Mesothelial cell of epicardium (in vitro differentiated cells): ENCODE data around the gene TMEM33. TPM values are rescaled to one million over a fixed set of nuclear protein-coding genes. Genes with fewer than 3 reads are reported as not detected.

Experiments
- DNase-seq, 2 experiments: peaks; one replicate each; pipeline ENCODE4 v3.0.0; 2021; ENCODE audit warnings: low spot score in 2 of 2; ENCODE audit not compliant: unreplicated experiment in 2 of 2
- H3K27ac Mint-ChIP-seq: 2 replicates; pipeline ENCODE4 v1.8.0; 2021; ENCODE audit warnings: mixed read lengths
- H3K27me3 Mint-ChIP-seq: 2 replicates; pipeline ENCODE4 v1.8.0; 2021; ENCODE audit warnings: low read depth, mixed read lengths
- H3K36me3 Mint-ChIP-seq: 2 replicates; pipeline ENCODE4 v1.8.0; 2021; ENCODE audit warnings: mixed read lengths
- H3K4me1 Mint-ChIP-seq: 2 replicates; pipeline ENCODE4 v1.8.0; 2021; ENCODE audit warnings: mixed read lengths
- H3K4me3 Mint-ChIP-seq: 2 replicates; pipeline ENCODE4 v1.8.0; 2021; ENCODE audit warnings: mild to moderate bottlenecking, moderate library complexity, mixed read lengths
- H3K9me3 Mint-ChIP-seq: 2 replicates; pipeline ENCODE4 v1.8.0; 2021; ENCODE audit warnings: mixed read lengths
- total RNA-seq: library from RNA; stranded (reverse); gene quantifications from 3 replicates; pipeline ENCODE4 v1.2.1, GENCODE V29; 2021
- TF ChIP-seq, protein P1 (sequence below): fragments of 200-600 bp; sonication (generic); IDR thresholded peaks from one replicate; pipeline ENCODE4 v1.5.0; 2021; ENCODE audit warnings: antibody characterized with exemption; ENCODE audit not compliant: unreplicated experiment

Gene TMEM33
- total RNA-seq, 1 donor from 2014 or later: 49.5 TPM

DNA sequence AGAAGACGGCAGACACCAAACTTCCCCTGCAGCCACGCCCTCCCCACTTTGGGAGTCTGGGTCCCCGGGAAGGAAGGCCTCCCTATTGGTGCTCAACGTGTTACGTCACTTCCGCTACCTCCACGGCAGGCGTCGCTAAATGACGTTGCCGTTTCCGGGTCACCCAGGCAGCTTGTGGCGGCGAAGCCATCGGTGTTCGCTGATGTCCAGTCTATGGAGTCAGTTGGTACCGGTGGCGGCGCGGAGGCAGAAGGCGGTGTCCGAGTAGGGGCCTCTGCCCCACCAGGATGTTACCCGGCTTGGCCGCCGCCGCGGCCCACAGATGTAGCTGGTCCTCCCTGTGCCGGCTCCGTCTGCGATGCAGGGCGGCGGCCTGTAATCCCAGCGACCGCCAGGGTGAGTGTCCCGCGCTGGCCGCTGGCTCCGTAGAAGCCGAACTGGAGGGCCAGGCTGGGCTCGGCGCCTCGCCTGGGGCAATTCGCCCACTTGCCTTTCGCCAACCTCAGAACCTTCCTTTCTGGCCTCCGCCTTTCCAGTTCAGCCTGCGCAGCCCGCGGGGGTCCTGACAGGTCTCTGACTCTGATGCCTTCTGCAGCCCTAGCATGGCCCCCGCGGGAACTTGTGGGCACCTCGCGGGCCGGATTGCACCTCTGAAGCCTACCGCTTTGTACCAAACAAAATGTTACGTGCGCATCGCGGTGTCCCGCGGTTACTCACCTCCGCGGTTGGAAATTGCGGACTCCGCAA lies 55.3 kb downstream of the TMEM33 start, which contains the start of gene SLC30A9:
SLC30A9 (plus strand) TSS at position 166 of the 747 bp plus-strand sequence; CDS start at position 288, 122 bp downstream.
- Mint-ChIP-seq H3K4me1 (peaks cover 27% of the 10 kb centered on the region), H3K4me3 (peak within 1 kb of the TSS; percentile 100), H3K27ac (peak within 1 kb of the TSS; percentile 99), H3K36me3 (peaks cover 3% of the 10 kb centered on the region), H3K27me3 (no peaks in the 10 kb centered on the region), H3K9me3 (no peaks in the 10 kb centered on the region)
- TF ChIP-seq, protein P1, sequence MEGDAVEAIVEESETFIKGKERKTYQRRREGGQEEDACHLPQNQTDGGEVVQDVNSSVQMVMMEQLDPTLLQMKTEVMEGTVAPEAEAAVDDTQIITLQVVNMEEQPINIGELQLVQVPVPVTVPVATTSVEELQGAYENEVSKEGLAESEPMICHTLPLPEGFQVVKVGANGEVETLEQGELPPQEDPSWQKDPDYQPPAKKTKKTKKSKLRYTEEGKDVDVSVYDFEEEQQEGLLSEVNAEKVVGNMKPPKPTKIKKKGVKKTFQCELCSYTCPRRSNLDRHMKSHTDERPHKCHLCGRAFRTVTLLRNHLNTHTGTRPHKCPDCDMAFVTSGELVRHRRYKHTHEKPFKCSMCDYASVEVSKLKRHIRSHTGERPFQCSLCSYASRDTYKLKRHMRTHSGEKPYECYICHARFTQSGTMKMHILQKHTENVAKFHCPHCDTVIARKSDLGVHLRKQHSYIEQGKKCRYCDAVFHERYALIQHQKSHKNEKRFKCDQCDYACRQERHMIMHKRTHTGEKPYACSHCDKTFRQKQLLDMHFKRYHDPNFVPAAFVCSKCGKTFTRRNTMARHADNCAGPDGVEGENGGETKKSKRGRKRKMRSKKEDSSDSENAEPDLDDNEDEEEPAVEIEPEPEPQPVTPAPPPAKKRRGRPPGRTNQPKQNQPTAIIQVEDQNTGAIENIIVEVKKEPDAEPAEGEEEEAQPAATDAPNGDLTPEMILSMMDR: no peak
- peak; percentile 78 to 89 for DNase-seq

DNA sequence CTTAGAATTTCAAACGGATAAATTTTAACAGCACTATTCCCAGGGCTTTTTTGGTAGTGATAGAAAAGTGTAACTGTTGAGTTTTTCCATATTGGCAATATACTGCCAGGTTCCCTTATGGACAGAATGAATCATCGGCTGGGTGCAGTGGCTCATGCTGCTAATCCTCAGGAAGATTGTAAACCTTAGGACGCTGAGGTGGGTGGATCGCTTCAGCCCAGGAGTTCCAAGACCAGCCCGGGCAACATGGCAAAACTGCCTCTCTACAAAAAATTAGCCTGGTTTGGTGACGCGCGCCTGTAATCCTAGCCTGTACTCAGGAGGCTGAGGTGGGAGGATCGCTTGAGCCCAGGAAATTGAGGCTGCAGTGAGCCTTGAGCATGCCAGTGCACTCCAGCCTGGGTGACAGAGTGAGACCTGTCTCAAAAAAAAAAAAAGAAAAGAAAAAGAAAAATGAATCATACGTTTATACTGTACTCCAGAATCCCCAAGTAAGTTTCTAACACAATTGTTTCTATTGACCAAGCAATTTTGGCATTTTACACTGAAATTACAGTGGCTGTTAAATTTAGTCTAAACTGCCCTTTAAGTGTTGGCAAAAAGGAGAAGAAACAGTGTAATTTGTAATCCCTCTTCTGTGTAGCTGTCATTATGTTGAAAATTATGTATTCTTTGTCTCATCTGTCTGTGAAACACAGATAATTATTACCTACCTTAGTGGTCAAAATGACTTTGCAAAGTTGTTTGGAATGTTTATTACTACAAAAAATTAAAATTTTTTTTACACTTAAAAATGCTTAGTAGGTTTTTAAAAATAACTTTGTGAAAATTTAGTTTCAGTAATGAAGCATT lies 56.9 kb downstream of the TMEM33 start:
- Mint-ChIP-seq H3K4me1 (peaks cover 27% of the 10 kb centered on the region), H3K27me3 (no peaks in the 10 kb centered on the region), H3K9me3 (no peaks in the 10 kb centered on the region), H3K36me3 (peaks cover 3% of the 10 kb centered on the region), H3K4me3 (peak overlapping the region; percentile 100), H3K27ac (no peak overlapping the region)
- TF ChIP-seq, protein P1: no peak
- DNase-seq: no peak

DNA sequence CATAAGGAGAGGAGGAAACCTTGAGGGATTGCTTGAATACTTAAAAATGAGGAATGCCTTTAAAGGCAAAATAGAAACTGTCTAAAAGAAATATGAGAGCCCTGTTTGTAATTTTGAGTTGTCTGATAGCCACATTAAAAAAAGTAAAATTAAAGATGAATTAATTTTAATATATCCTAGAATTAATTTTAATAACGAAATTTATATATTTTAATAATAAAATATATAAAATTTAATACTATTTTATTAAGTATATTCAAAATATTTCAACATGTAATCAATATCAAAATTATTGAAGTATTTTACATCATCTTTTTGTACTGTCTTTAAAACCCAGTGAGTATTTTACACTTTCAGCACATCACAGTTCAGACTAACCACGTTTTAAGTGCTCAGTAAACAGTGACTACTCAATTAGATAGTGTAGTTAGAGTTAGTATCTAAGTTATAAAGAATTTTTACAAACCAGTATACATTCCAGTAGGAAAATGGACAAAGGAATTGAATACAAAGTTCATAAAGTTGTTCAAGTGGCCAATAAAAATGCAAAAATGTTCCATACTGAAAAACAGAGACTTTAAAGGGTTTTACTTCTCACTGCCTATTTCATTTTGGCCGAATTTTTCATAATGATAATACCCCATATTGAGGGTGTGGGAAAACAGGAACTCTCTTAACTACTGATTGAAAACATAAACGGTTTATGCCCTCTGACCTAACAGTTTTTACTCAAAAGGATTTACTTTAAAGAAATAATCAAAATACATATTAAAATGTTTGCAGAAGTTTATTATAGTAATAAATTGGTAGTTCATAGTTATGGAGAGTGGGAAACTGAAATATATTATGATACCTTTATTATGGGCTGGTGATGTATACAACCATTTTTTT lies 58.0 kb downstream of the TMEM33 start:
- Mint-ChIP-seq H3K27ac (no peak overlapping the region), H3K4me1 (peaks cover 27% of the 10 kb centered on the region), H3K27me3 (no peaks in the 10 kb centered on the region), H3K4me3 (no peak overlapping the region), H3K9me3 (no peaks in the 10 kb centered on the region), H3K36me3 (peaks cover 3% of the 10 kb centered on the region)
- no peak for DNase-seq
- TF ChIP-seq, protein P1: no peak

DNA sequence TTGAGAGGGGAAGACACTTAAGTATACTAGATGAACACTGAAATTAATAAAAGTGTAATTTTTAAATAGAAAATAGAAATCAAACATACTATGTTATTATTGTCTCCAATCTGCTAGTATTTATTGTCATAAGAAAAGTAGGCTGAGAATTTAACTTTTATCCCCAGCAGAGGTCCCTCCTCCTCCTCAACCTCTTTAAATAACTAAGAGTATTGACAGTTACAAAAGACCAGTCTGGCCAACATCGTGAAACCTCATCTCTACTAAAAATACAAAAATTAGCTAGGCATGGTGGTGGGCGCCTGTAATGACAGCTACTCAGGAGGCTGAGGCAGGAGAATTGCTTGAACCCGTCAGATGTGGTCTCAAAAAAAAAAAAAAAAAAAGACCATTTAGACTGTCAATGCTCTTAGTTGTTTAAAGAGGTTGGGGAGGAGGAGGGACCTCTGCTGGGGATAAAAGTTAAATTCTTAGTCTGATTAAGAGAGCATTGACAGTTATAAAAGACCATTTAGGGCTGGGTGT lies 59.3 kb downstream of the TMEM33 start:
- H3K36me3 Mint-ChIP-seq: peaks cover 3% of the 10 kb centered on the region
- no peaks in the 10 kb centered on the region for H3K27me3 Mint-ChIP-seq
- no peaks in the 10 kb centered on the region for H3K9me3 Mint-ChIP-seq
- TF ChIP-seq, protein P1: no peak
- no peak for DNase-seq
- H3K4me1 Mint-ChIP-seq: peaks cover 20% of the 10 kb centered on the region
- no peak overlapping the region for H3K4me3 Mint-ChIP-seq
- H3K27ac Mint-ChIP-seq: no peak overlapping the region

DNA sequence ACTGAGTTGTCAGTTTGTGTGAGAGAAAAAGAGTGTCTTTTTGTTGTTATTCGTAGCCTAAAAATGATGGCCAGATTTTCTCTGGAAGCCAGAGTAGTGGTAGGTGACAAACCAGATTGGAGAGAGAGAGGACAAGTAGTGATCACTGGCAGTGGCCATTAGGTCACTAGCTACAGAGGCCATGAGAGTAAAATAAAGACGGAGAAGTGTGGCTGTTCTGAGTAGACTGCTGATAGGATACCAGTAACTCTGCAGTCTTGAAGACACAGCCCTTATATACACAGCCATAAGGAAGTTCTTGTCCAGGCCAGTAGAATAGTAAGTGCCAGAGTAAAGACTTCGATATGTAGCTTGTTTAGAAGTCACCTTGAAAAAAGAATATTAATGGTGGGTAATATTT lies 62.8 kb downstream of the TMEM33 start:
- Mint-ChIP-seq H3K4me3 (no peak overlapping the region), H3K4me1 (no peaks in the 10 kb centered on the region), H3K27me3 (no peaks in the 10 kb centered on the region), H3K27ac (no peak overlapping the region), H3K9me3 (peaks cover 5% of the 10 kb centered on the region), H3K36me3 (peaks cover 14% of the 10 kb centered on the region)
- TF ChIP-seq, protein P1: no peak
- no peak for DNase-seq
